Psoas muscle (tissue), 8 donors: ENCODE results near the gene VAMP8. TPM values are rescaled to one million over a fixed set of nuclear protein-coding genes. Genes with fewer than 3 reads are reported as not detected.
"Not testable (repeated sequence)": the region's sequence is repeated elsewhere in the genome, so short reads cannot be mapped to it uniquely, and the experiment has no call there.

Experiments
- ATAC-seq, 4 donors: fragments of 200-7000 bp; cut with Tn5 transposase; one replicate each; pipeline ENCODE4 v1.9.1; 2020; ENCODE audit warnings: moderate library complexity in 3 of 4, mild to moderate bottlenecking in 2 of 4
- DNase-seq, 2 donors: peaks; one replicate each; pipeline ENCODE4 v3.0.0-alpha.2; 2020
- H3K27ac ChIP-seq: fragments of 200-600 bp; one replicate; pipeline ENCODE4 v1.8.0; 2022
- H3K27me3 ChIP-seq, 3 donors: fragments of 200-600 bp in 1 of 3; one replicate each; pipeline versions ENCODE4 v1.6.1 to v1.8.0; 2013 to 2022; ENCODE audit warnings: low read length in 2 of 3, mild to moderate bottlenecking in 2 of 3, moderate library complexity in 1 of 3; ENCODE audit not compliant: insufficient read depth in 3 of 3
- H3K36me3 ChIP-seq, 2 donors: fragments of 200-600 bp in 1 of 2; one replicate each; pipeline versions ENCODE4 v1.6.1 to v1.8.0; 2013 to 2022; ENCODE audit warnings: low read depth in 1 of 2, mild to moderate bottlenecking in 1 of 2, moderate library complexity in 1 of 2; ENCODE audit not compliant: insufficient read depth in 1 of 2
- H3K4me1 ChIP-seq: fragments of 200-600 bp; one replicate; pipeline ENCODE4 v1.8.0; 2022
- H3K4me3 ChIP-seq: fragments of 200-600 bp; one replicate; pipeline ENCODE4 v1.8.0; 2022; ENCODE audit warnings: mild to moderate bottlenecking
- H3K9me3 ChIP-seq: fragments of 200-600 bp; one replicate; pipeline ENCODE4 v1.8.0; 2022
- WGBS, 3 donors: extraction: QIAGEN DNeasy Blood & Tissue Kit; methylation state at CpG; one replicate each; pipeline versions ENCODE4 v1.1.6 to v1.1.7; 2013; 5-methylcytosine and 5-hydroxymethylcytosine counted together
- intact Hi-C, 2 donors: fragments of 100-400 bp; cut with DNase I; formaldehyde crosslinking; loops; one replicate each; pipeline versions ENCODE4 v1.11.0 to v1.14.2; 2022
- polyA plus RNA-seq, 3 donors: library from polyadenylated mRNA; stranded (reverse); fragments of 200-250 nt; gene quantifications; one replicate each; pipeline ENCODE4 v1.2.3, GENCODE V29; 2013
- total RNA-seq, 4 donors: library from RNA; stranded (reverse); fragmentation: NEBNext Ultra II Directional in 2 of 4; extraction: Animal tissue kit (Norgen Biotek cat#: 25700) in 2 of 4; gene quantifications; one replicate each; pipeline versions ENCODE4 v1.2.1 to v1.2.4, GENCODE V29; 2021 to 2023
- TF ChIP-seq, protein P1 (sequence below): fragments of 200-600 bp; IDR thresholded peaks from one replicate; pipeline ENCODE4 v1.8.0; 2022; ENCODE audit warnings: antibody characterized with exemption
- donor health status: healthy with polysubstance abuse.
- donor health status: DM: no; HTN: no; CAD: no; lungs with moderate emphysema.
- donor health status: Bipolar disorder and iron deficiency.
- donor health status: healthy.
- donor health status: DM: yes; HTN: yes; CAD: no.
- donor health status: DM: no; HTN: no; CAD: no.
- donor health status: DM: no; HTN: no; CAD: no.
- donor health status: DM: yes; HTN: yes; CAD: no.

VAMP8 gene
- total and polyA plus RNA-seq, 7 donors: 11.7 to 25.4 (median 15.7) TPM

DNA sequence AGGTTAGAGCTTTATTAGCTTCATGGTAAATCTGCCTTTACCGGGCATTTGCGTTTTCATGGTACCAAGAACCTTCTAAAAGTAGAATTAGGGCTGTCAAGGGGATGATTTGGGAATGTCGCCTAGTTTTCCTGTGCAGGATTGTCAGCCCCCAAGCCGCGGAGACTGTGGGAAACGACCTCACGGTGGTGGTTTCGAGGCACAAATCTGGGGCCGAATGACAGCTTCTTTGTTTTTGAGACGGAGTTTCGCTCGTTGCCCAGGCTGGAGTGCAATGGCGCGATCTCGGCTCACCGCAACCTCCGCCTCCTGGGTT, 38.0 kb downstream of the VAMP8 start:
- Histone ChIP-seq H3K27ac (peak overlapping the region; percentile 95), H3K9me3 (no peaks in the 10 kb centered on the region), H3K4me1 (peaks cover 41% of the 10 kb centered on the region), H3K36me3 (peaks cover 5 to 21% of the 10 kb centered on the region in 2 donors), H3K27me3 (no peaks in the 10 kb centered on the region), H3K4me3 (peak overlapping the region; percentile 93)
- ATAC-seq (no peak), DNase-seq (no peak)
- 87 to 90% (median 87%) methylated on average over 17 of the region's 17 CpGs for WGBS, 3 donors
- intact Hi-C loops: loop anchor here in 1 of 2 donors (2.0 kb wide), 1 partner anchor 15 kb away; no protein-coding TSS in a partner anchor
- TF ChIP-seq, protein P1, sequence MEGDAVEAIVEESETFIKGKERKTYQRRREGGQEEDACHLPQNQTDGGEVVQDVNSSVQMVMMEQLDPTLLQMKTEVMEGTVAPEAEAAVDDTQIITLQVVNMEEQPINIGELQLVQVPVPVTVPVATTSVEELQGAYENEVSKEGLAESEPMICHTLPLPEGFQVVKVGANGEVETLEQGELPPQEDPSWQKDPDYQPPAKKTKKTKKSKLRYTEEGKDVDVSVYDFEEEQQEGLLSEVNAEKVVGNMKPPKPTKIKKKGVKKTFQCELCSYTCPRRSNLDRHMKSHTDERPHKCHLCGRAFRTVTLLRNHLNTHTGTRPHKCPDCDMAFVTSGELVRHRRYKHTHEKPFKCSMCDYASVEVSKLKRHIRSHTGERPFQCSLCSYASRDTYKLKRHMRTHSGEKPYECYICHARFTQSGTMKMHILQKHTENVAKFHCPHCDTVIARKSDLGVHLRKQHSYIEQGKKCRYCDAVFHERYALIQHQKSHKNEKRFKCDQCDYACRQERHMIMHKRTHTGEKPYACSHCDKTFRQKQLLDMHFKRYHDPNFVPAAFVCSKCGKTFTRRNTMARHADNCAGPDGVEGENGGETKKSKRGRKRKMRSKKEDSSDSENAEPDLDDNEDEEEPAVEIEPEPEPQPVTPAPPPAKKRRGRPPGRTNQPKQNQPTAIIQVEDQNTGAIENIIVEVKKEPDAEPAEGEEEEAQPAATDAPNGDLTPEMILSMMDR: no peak

DNA sequence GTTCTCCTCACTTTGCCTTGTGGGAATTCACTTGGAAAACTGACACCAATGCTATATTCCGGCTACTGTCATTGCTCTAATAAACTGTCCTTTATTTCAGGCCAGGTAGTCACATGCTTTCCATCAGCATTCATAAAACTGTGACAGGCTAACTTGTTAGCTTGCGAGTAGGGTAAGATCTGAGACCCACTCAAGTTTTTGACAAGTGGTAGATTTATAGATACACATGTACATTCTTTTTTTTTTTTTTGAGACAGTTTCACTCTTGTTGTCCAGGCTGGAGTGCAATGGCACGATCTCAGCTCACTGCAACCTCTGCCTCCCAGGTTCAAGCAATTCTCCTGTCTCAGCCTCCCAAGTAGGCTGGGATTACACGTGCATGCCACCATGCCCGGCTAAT, 40.3 kb downstream of the VAMP8 start:
- ATAC-seq, intact Hi-C loops, H3K27me3 ChIP-seq, H3K9me3 ChIP-seq, DNase-seq: not testable (repeated sequence)
- 53 to 58% (median 56%) methylated on average over 5 of the region's 5 CpGs for WGBS, 3 donors
- Histone ChIP-seq H3K4me3 (peak overlapping the region; percentile 93), H3K36me3 (peaks cover 12 to 45% of the 10 kb centered on the region in 2 donors), H3K4me1 (peaks cover 32% of the 10 kb centered on the region), H3K27ac (peak overlapping the region; percentile 95)

DNA sequence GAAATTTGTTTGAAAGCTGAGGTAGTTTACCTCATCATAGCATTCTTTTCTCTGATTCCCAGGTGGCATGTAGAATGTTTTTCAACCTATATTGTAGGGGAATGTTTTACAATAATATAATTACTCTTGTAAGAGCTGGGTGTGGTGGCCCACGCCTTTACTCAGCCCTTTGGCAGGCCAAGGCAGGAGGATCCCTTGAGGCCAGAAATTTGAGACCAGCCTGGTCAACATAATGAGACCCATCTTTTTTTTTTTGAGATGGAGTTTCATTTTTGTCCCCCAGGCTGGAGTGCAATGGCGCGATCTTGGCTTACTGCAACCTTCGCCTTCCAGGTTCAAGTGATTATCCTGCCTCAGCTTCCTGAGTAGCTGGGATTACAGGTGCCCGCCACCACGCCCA, 42.2 kb downstream of the VAMP8 start:
- Histone ChIP-seq H3K36me3 (peaks cover 16 to 64% of the 10 kb centered on the region in 2 donors), H3K4me3 (no peak overlapping the region), H3K9me3 (no peaks in the 10 kb centered on the region), H3K27ac (no peak overlapping the region), H3K27me3 (no peaks in the 10 kb centered on the region), H3K4me1 (peaks cover 17% of the 10 kb centered on the region)
- no peak for DNase-seq
- TF ChIP-seq, protein P1: no peak
- 81 to 87% (median 83%) methylated on average over 6 of the region's 6 CpGs for WGBS, 3 donors
- no peak for ATAC-seq
- intact Hi-C loops: loop anchor here in 1 of 2 donors (10.0 kb wide), 2 partner anchors 465 to 545 kb away; no protein-coding TSS in a partner anchor

DNA sequence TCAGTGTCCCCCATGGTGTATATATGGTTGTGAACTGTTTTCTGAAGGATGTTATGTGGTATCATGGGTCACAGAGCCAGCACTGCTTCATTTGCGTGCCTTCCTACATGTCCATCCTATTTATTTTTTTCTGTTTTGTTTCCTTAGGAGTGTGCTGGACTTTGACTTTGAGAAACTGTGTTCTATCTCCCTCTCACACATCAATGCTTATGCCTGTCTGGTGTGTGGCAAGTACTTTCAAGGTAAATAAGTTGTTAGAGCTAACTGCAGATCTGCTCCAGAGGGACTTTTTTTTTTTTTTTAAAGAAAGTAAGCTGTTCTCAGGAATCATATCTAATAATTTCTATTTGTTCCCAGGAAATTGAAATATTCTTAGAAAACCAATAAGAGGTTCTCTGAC, 44.0 kb downstream of the VAMP8 start:
- intact Hi-C loops: loop anchor here in 1 of 2 donors (10.0 kb wide), 2 partner anchors 463 to 543 kb away; no protein-coding TSS in a partner anchor
- DNase-seq (no peak), ATAC-seq (no peak)
- Histone ChIP-seq H3K4me1 (peaks cover 16% of the 10 kb centered on the region), H3K4me3 (no peak overlapping the region), H3K36me3 (peaks cover 16 to 81% of the 10 kb centered on the region in 2 donors), H3K27me3 (no peaks in the 10 kb centered on the region), H3K9me3 (no peaks in the 10 kb centered on the region), H3K27ac (no peak overlapping the region)
- 91 to 96% (median 93%) methylated on average over 1 of the region's 1 CpG for WGBS, 3 donors
- TF ChIP-seq, protein P1: no peak

DNA sequence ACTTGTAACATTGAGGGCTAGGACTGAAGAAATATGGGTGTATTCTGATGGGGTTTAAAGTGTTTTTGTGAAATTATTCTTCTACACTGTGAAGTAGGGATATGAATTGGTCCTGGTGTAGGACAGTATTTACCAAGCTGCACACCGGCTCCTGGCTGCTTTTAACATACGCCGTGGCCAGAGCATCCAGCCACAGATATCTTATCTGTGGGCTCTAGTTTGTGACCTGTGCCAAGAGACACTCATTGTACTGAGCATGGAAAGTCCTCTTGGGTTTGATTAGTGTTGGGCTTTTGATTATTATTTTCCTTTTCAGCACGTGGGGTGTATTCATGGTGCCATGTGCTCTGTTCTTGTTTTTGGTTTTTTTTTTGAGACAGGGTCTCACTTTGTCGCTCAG, 46.6 kb downstream of the VAMP8 start:
- ATAC-seq (no peak), DNase-seq (no peak)
- 88 to 93% (median 93%) methylated on average over 5 of the region's 5 CpGs for WGBS, 3 donors

More for the DNA sequence above, 46.6 kb downstream of the VAMP8 start:
- Histone ChIP-seq H3K36me3 (peaks cover 11 to 100% of the 10 kb centered on the region in 2 donors), H3K27ac (no peak overlapping the region), H3K27me3 (no peaks in the 10 kb centered on the region), H3K4me3 (no peak overlapping the region), H3K9me3 (no peaks in the 10 kb centered on the region), H3K4me1 (no peaks in the 10 kb centered on the region)
- TF ChIP-seq, protein P1: no peak
- intact Hi-C loops: loop anchor here in 1 of 2 donors (10.0 kb wide), 2 partner anchors 461 to 541 kb away; no protein-coding TSS in a partner anchor
